Osteoblast (primary cell): ENCODE measurements around the gene DAPK1. TPM values are rescaled to one million over a fixed set of nuclear protein-coding genes. Genes with fewer than 3 reads are reported as not detected.

Experiments used
- DNase-seq: peaks from one replicate; pipeline ENCODE4 v3.0.0; 2011; ENCODE audit warnings: low spot score, mixed read lengths; ENCODE audit not compliant: insufficient read length; ENCODE audit errors: missing footprints
- H2AFZ ChIP-seq: 2 replicates; pipeline ENCODE4 v1.6.0; 2011; ENCODE audit warnings: mild to moderate bottlenecking, low read length
- H3K27ac ChIP-seq: 2 replicates; pipeline ENCODE4 v1.5.1; 2011; ENCODE audit warnings: mild to moderate bottlenecking, low read depth, low read length, moderate library complexity
- H3K27me3 ChIP-seq: 2 replicates; pipeline ENCODE4 v1.6.0; 2012; ENCODE audit warnings: mild to moderate bottlenecking, control low read depth, inconsistent platforms, low read length, moderate library complexity; ENCODE audit not compliant: insufficient read depth
- H3K36me3 ChIP-seq: 2 replicates; pipeline ENCODE4 v1.5.1; 2011; ENCODE audit warnings: mild to moderate bottlenecking, low read length, control low read depth, moderate library complexity; ENCODE audit not compliant: insufficient read depth
- H3K4me1 ChIP-seq: 2 replicates; pipeline ENCODE4 v1.5.1; 2011; ENCODE audit warnings: mild to moderate bottlenecking, low read length, control low read depth, moderate library complexity; ENCODE audit not compliant: insufficient read depth
- H3K4me2 ChIP-seq: 2 replicates; pipeline ENCODE4 v1.6.0; 2011; ENCODE audit warnings: mild to moderate bottlenecking, low read length; ENCODE audit not compliant: insufficient read depth
- H3K4me3 ChIP-seq: fragments of 200-600 bp; sonication (generic); 3 replicates; pipeline ENCODE4 v1.5.1; 2012; ENCODE audit warnings: mild to moderate bottlenecking, low read length, inconsistent platforms; ENCODE audit not compliant: insufficient read depth
- H3K79me2 ChIP-seq: 2 replicates; pipeline ENCODE4 v1.6.0; 2012; ENCODE audit warnings: mild to moderate bottlenecking, low read length, control low read depth, inconsistent platforms; ENCODE audit not compliant: insufficient read depth
- H3K9me3 ChIP-seq: 2 replicates; pipeline ENCODE4 v1.5.1; 2011; ENCODE audit warnings: low read depth, low read length, control low read depth
- H4K20me1 ChIP-seq: 2 replicates; pipeline ENCODE4 v1.6.0; 2012; ENCODE audit warnings: mild to moderate bottlenecking, low read length, control low read depth; ENCODE audit not compliant: insufficient read depth
- CTCF ChIP-seq: IDR thresholded peaks from 2 replicates; pipeline ENCODE4 v1.5.1; 2011; ENCODE audit warnings: mild to moderate bottlenecking, low read depth, low read length, moderate library complexity; ENCODE audit errors: extremely low read depth
- total RNA-seq: library from RNA; depleted of rRNA; stranded (reverse); fragments of >200 nt; gene quantifications from 2 replicates; pipeline ENCODE4 v1.2.3, GENCODE V29; 2012

Gene DAPK1
- total RNA-seq, 1 donor, result 55.4 TPM

GRCh38 chr9:87615547-87616148 lies 118.0 kb downstream of the DAPK1 start:
- no peak overlapping the region for H2AFZ ChIP-seq
- H4K20me1 ChIP-seq, result peaks cover 3% of the 10 kb centered on the region
- no peaks in the 10 kb centered on the region for H3K9me3 ChIP-seq
- peaks cover 3% of the 10 kb centered on the region for H3K27me3 ChIP-seq
- DNase-seq, result no peak
- H3K4me3 ChIP-seq, result no peak overlapping the region
- H3K27ac ChIP-seq, result no peak overlapping the region
- H3K36me3 ChIP-seq, result no peaks in the 10 kb centered on the region
- H3K4me2 ChIP-seq, result no peak overlapping the region
- no peaks in the 10 kb centered on the region for H3K79me2 ChIP-seq
- TF ChIP-seq CTCF, result no peak
- no peaks in the 10 kb centered on the region for H3K4me1 ChIP-seq

- Histone ChIP-seq H3K36me3 (no peaks in the 10 kb centered on the region), H2AFZ (no peak overlapping the region), H4K20me1 (peaks cover 3% of the 10 kb centered on the region), H3K4me2 (no peak overlapping the region), H3K4me3 (no peak overlapping the region), H3K27ac (no peak overlapping the region), H3K79me2 (no peaks in the 10 kb centered on the region), H3K27me3 (peaks cover 3% of the 10 kb centered on the region), H3K4me1 (no peaks in the 10 kb centered on the region), H3K9me3 (no peaks in the 10 kb centered on the region)
- DNase-seq, result no peak
- no peak for TF ChIP-seq CTCF
Measured at GRCh38 chr9:87618226-87618625, 120.6 kb downstream of the DAPK1 start.

GRCh38 chr9:87618931-87619330 lies 121.3 kb downstream of the DAPK1 start:
- H3K4me1 ChIP-seq, result no peaks in the 10 kb centered on the region
- H3K9me3 ChIP-seq, result no peaks in the 10 kb centered on the region
- peaks cover 3% of the 10 kb centered on the region for H4K20me1 ChIP-seq
- H3K27me3 ChIP-seq, result peaks cover 3% of the 10 kb centered on the region
- H2AFZ ChIP-seq, result no peak overlapping the region
- H3K79me2 ChIP-seq, result no peaks in the 10 kb centered on the region
- no peak for TF ChIP-seq CTCF
- no peak overlapping the region for H3K27ac ChIP-seq
- no peak for DNase-seq
- H3K4me3 ChIP-seq, result no peak overlapping the region
- H3K36me3 ChIP-seq, result no peaks in the 10 kb centered on the region
- H3K4me2 ChIP-seq, result no peak overlapping the region

- no peak overlapping the region for H3K4me3 ChIP-seq
- no peaks in the 10 kb centered on the region for H3K79me2 ChIP-seq
- H3K36me3 ChIP-seq, result no peaks in the 10 kb centered on the region
- TF ChIP-seq CTCF, result no peak
- no peaks in the 10 kb centered on the region for H3K9me3 ChIP-seq
- H3K4me1 ChIP-seq, result no peaks in the 10 kb centered on the region
- DNase-seq, result no peak
- H3K4me2 ChIP-seq, result no peak overlapping the region
- peaks cover 3% of the 10 kb centered on the region for H3K27me3 ChIP-seq
- peaks cover 3% of the 10 kb centered on the region for H4K20me1 ChIP-seq
- no peak overlapping the region for H2AFZ ChIP-seq
- no peak overlapping the region for H3K27ac ChIP-seq
Measured at GRCh38 chr9:87619346-87619745, 121.7 kb downstream of the DAPK1 start.
